LoVo (cell line): Measurements from ENCODE around the gene GYPC.
"Not testable (repeated sequence)": the region's sequence is repeated elsewhere in the genome, so short reads cannot be mapped to it uniquely, and the experiment has no call there.

Experiments used
- DNase-seq: peaks from one replicate; pipeline ENCODE4 v3.0.0-alpha.2; 2016; ENCODE audit warnings: low spot score

Gene GYPC

GRCh38 chr2:126671488-126671887 is 15.5 kb downstream of the GYPC start:
- DNase-seq: no peak

GRCh38 chr2:126672980-126673605 is 17.1 kb downstream of the GYPC start:
- DNase-seq: no peak

GRCh38 chr2:126674075-126674744 is 18.3 kb downstream of the GYPC start:
- DNase-seq: no peak

GRCh38 chr2:126675637-126676036 is 19.7 kb downstream of the GYPC start:
- no peak for DNase-seq

GRCh38 chr2:126676221-126677175 is 20.5 kb downstream of the GYPC start:
- DNase-seq: no peak

- DNase-seq: no peak
These were observed 21.2 kb downstream of the GYPC start for GRCh38 chr2:126677176-126677538.

- no peak for DNase-seq
These were observed 22.5 kb downstream of the GYPC start for GRCh38 chr2:126678269-126679065.

- DNase-seq: no peak
These were observed 23.2 kb downstream of the GYPC start for GRCh38 chr2:126679094-126679713.

GRCh38 chr2:126681505-126681904 is 25.5 kb downstream of the GYPC start:
- no peak for DNase-seq

- no peak for DNase-seq
These were observed 29.7 kb downstream of the GYPC start for GRCh38 chr2:126685629-126686028.

GRCh38 chr2:126686286-126686685 is 30.3 kb downstream of the GYPC start:
- DNase-seq: no peak

GRCh38 chr2:126686841-126687485 is 31.0 kb downstream of the GYPC start:
- DNase-seq: no peak

GRCh38 chr2:126687503-126687902 is 31.5 kb downstream of the GYPC start:
- no peak for DNase-seq

GRCh38 chr2:126688594-126688993 is 32.6 kb downstream of the GYPC start:
- DNase-seq: not testable (repeated sequence)

- DNase-seq: not testable (repeated sequence)
These were observed 36.3 kb downstream of the GYPC start for GRCh38 chr2:126692241-126692640.

GRCh38 chr2:126692934-126693592 is 37.1 kb downstream of the GYPC start:
- not testable (repeated sequence) for DNase-seq

- no peak for DNase-seq
These were observed 40.9 kb downstream of the GYPC start for GRCh38 chr2:126696644-126697520.

- DNase-seq: no peak
These were observed 42.4 kb downstream of the GYPC start for GRCh38 chr2:126698376-126698775.

- DNase-seq: no peak
These were observed 43.1 kb downstream of the GYPC start for GRCh38 chr2:126699018-126699417.
